Panc1 (cell line): ENCODE results near the gene SMYD5.

Experiments used
- CTCF ChIP-seq: fragments of 450-650 bp; IDR thresholded peaks from 2 replicates; pipeline ENCODE4 v1.5.1; 2017; ENCODE audit warnings: mild to moderate bottlenecking
- POLR2AphosphoS5 ChIP-seq: IDR thresholded peaks from 2 replicates; pipeline ENCODE4 v1.6.1; 2012; ENCODE audit warnings: mild to moderate bottlenecking, low read depth, low read length, moderate library complexity
- REST ChIP-seq, 2 experiments: IDR thresholded peaks; 2 replicates each; pipeline ENCODE4 v1.6.1; 2011 to 2012; ENCODE audit warnings: low read depth in 2 of 2, control low read depth in 1 of 2, low read length in 1 of 2, mild to moderate bottlenecking in 1 of 2, moderate library complexity in 1 of 2; ENCODE audit not compliant: insufficient read depth in 1 of 2
- SIN3A ChIP-seq: IDR thresholded peaks from 2 replicates; pipeline ENCODE4 v1.6.1; 2012; ENCODE audit warnings: low read depth, mild to moderate bottlenecking, low read length, moderate library complexity, borderline replicate concordance; ENCODE audit not compliant: insufficient read depth

DNA sequence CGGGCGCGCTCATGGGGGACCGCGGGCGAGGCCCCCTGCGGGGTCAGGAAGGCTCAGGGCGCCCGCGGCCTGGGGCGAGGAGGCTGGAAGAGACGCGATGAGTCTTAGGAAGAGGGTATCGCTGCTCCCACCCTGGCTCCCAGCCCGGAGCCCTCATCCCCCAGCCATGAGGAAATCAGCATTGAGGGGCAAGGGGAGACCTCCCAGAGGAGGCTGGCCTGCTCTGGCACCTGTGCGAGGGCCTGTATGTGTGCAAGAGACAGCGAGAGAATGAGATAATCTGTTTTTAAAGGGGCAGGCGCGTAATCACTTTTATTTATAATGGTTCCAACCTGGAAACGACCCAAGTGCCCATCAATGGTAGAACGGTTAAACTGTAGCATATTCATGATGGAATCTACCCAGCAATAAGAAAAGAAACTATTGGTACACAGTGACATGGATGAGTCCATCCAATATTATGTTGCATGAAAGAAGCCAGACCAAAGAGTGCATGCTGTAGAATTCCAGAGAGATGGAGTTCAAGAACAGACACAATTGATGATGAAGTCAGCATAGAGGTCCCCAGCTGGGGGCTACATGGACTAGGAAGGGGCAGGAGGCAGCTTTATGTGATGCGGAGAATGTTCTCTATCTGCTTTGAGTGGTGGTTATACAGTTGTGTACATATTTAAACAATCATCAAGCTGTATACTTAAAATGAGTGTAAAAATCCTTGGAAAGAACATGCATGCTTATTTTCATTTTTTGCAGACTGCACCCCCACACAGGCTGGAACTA, 55.8 kb downstream of the SMYD5 start:
- TF ChIP-seq SIN3A (no peak), REST (IDR thresholded peaks at IDR 0.05; ENCODE audit: insufficient read depth in 1 of 2, low read depth in 2 of 2, low read length in 1 of 2) (no peak), CTCF (no peak), POLR2AphosphoS5 (no peak)
